Astrocyte (in vitro differentiated cells and primary cell): ENCODE results near the gene SRCAP.

ENCODE experiments used
- EZH2 ChIP-seq: IDR thresholded peaks from 2 replicates; pipeline ENCODE4 v1.6.1; 2012; ENCODE audit warnings: mild to moderate bottlenecking, low read length, inconsistent platforms; ENCODE audit not compliant: insufficient read depth
- TF ChIP-seq, protein P1 (sequence below): IDR thresholded peaks from 2 replicates; pipeline ENCODE4 v1.5.1; 2011; ENCODE audit warnings: low read depth, mild to moderate bottlenecking, inconsistent platforms, low read length, moderate library complexity; ENCODE audit not compliant: insufficient read depth

DNA sequence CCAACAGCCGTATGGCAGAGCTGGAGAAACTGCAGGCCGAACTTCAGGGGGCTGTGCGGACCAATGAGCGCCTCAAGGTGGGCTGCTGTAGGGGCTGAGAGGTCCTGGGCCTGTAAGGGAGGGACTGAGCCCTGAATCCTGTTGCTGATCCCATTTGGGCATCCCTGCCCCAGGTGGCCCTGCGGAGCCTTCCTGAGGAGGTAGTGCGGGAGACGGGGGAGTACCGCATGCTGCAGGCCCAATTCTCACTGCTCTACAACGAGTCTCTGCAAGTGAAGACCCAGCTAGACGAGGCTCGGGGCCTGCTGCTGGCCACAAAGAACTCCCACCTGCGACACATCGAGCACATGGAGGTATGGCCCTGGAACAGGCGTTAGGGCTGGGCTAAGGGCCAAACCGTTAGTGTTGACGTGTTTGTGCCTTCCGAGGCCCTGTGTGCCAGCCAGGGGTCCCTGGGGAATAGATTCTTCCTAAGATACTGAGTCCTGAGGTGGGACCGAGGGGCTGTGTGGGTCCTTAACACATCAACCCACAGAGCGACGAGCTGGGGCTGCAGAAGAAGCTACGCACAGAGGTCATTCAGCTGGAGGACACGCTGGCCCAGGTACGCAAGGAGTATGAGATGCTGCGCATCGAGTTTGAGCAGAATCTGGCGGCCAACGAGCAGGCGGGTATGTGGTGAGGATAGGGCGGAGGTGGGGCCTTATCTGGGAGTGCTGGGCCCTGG lies 67.4 kb downstream of the SRCAP start:
- TF ChIP-seq, protein P1, sequence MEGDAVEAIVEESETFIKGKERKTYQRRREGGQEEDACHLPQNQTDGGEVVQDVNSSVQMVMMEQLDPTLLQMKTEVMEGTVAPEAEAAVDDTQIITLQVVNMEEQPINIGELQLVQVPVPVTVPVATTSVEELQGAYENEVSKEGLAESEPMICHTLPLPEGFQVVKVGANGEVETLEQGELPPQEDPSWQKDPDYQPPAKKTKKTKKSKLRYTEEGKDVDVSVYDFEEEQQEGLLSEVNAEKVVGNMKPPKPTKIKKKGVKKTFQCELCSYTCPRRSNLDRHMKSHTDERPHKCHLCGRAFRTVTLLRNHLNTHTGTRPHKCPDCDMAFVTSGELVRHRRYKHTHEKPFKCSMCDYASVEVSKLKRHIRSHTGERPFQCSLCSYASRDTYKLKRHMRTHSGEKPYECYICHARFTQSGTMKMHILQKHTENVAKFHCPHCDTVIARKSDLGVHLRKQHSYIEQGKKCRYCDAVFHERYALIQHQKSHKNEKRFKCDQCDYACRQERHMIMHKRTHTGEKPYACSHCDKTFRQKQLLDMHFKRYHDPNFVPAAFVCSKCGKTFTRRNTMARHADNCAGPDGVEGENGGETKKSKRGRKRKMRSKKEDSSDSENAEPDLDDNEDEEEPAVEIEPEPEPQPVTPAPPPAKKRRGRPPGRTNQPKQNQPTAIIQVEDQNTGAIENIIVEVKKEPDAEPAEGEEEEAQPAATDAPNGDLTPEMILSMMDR = no peak
- TF ChIP-seq EZH2 = no peak
